ENCODE measurements around the gene PIH1D2. TPM values are rescaled to one million over a fixed set of nuclear protein-coding genes. Genes with fewer than 3 reads are reported as not detected.
"Not testable (repeated sequence)": the region's sequence is repeated elsewhere in the genome, so short reads cannot be mapped to it uniquely, and the experiment has no call there.

PIH1D2 gene
- total RNA-seq, 2 experiments from 2014 or later: not detected

- H3K9me3 Mint-ChIP-seq: no peaks in the 10 kb centered on the region
- H3K36me3 ChIP-seq (ENCODE audit: insufficient read depth, low read length): peaks cover 49% of the 10 kb centered on the region
- ChIA-PET POLR2A (interaction anchor here (0.5 kb wide), 1 partner anchor 440 kb away, joined by 4 read pairs; no protein-coding TSS in a partner anchor), CTCF (no interaction called here)
- H3K27me3 Mint-ChIP-seq: no peaks in the 10 kb centered on the region
- intact Hi-C loops (cut with DNase I, micrococcal nuclease): no loop called here
- peaks cover 12% of the 10 kb centered on the region for H3K4me1 Mint-ChIP-seq (ENCODE audit: low read depth)
- no peaks in the 10 kb centered on the region for H3K9me3 ChIP-seq (ENCODE audit: control insufficient read depth in 1 of 2, insufficient read depth in 1 of 2, low read length in 2 of 2)
- DNase-seq (no peak), ATAC-seq (ENCODE audit: poor library complexity) (no peak)
- TF ChIP-seq CTCF (IDR thresholded peaks at IDR 0.05): no peak
- H3K27me3 ChIP-seq (ENCODE audit: control insufficient read depth in 1 of 2, insufficient read depth in 2 of 2, low read length in 2 of 2): no peaks in the 10 kb centered on the region
- H3K36me3 Mint-ChIP-seq (ENCODE audit: low read depth): peaks cover 89% of the 10 kb centered on the region
- H3K4me3 ChIP-seq (ENCODE audit: low read length): no peak overlapping the region
- no peaks in the 10 kb centered on the region for H3K4me1 ChIP-seq (ENCODE audit: insufficient read depth, low read length)
- no peak overlapping the region for H3K27ac ChIP-seq (ENCODE audit: low read depth in 1 of 2, low read length in 2 of 2)
- no peak overlapping the region for H3K27ac Mint-ChIP-seq
- H3K4me3 Mint-ChIP-seq: no peak overlapping the region
Observed at GRCh38 chr11:112051768-112052167, 22.0 kb downstream of the PIH1D2 start.

GRCh38 chr11:112050721-112051120, 23.1 kb downstream of the PIH1D2 start:
- TF ChIP-seq CTCF (IDR thresholded peaks at IDR 0.05): no peak
- Mint-ChIP-seq H3K27me3 (no peaks in the 10 kb centered on the region), H3K4me1 (ENCODE audit: low read depth) (peaks cover 12% of the 10 kb centered on the region), H3K4me3 (no peak overlapping the region), H3K36me3 (ENCODE audit: low read depth) (peaks cover 90% of the 10 kb centered on the region), H3K9me3 (no peaks in the 10 kb centered on the region), H3K27ac (no peak overlapping the region)
- Histone ChIP-seq H3K4me1 (ENCODE audit: insufficient read depth, low read length) (no peaks in the 10 kb centered on the region), H3K9me3 (ENCODE audit: control insufficient read depth in 1 of 2, insufficient read depth in 1 of 2, low read length in 2 of 2) (no peaks in the 10 kb centered on the region), H3K36me3 (ENCODE audit: insufficient read depth, low read length) (peaks cover 51% of the 10 kb centered on the region), H3K27me3 (ENCODE audit: control insufficient read depth in 1 of 2, insufficient read depth in 2 of 2, low read length in 2 of 2) (no peaks in the 10 kb centered on the region), H3K27ac (ENCODE audit: low read depth in 1 of 2, low read length in 2 of 2) (no peak overlapping the region), H3K4me3 (ENCODE audit: low read length) (no peak overlapping the region)
- intact Hi-C loops (cut with DNase I, micrococcal nuclease): no loop called here
- CTCF ChIA-PET: no interaction called here
- POLR2A ChIA-PET: no interaction called here
- DNase-seq: no peak
- ATAC-seq (ENCODE audit: poor library complexity): no peak

GRCh38 chr11:112049777-112050176, 24.0 kb downstream of the PIH1D2 start:
- no peaks in the 10 kb centered on the region for H3K9me3 ChIP-seq (ENCODE audit: control insufficient read depth in 1 of 2, insufficient read depth in 1 of 2, low read length in 2 of 2)
- no peak for TF ChIP-seq CTCF (IDR thresholded peaks at IDR 0.05)
- no peak for DNase-seq
- peaks cover 59% of the 10 kb centered on the region for H3K36me3 ChIP-seq (ENCODE audit: insufficient read depth, low read length)
- Mint-ChIP-seq H3K4me3 (no peak overlapping the region), H3K27ac (no peak overlapping the region), H3K27me3 (no peaks in the 10 kb centered on the region), H3K4me1 (ENCODE audit: low read depth) (peaks cover 12% of the 10 kb centered on the region), H3K9me3 (no peaks in the 10 kb centered on the region), H3K36me3 (ENCODE audit: low read depth) (peaks cover 92% of the 10 kb centered on the region)
- H3K4me3 ChIP-seq (ENCODE audit: low read length): no peak overlapping the region
- ChIA-PET CTCF (no interaction called here), POLR2A (no interaction called here)
- ATAC-seq (ENCODE audit: poor library complexity): no peak
- no peaks in the 10 kb centered on the region for H3K4me1 ChIP-seq (ENCODE audit: insufficient read depth, low read length)
- H3K27ac ChIP-seq (ENCODE audit: low read depth in 1 of 2, low read length in 2 of 2): no peak overlapping the region
- intact Hi-C loops (cut with DNase I, micrococcal nuclease): no loop called here
- H3K27me3 ChIP-seq (ENCODE audit: control insufficient read depth in 1 of 2, insufficient read depth in 2 of 2, low read length in 2 of 2): no peaks in the 10 kb centered on the region

GRCh38 chr11:112048256-112048655, 25.6 kb downstream of the PIH1D2 start:
- H3K4me1 ChIP-seq (ENCODE audit: insufficient read depth, low read length); ATAC-seq (ENCODE audit: poor library complexity); intact Hi-C loops (cut with DNase I, micrococcal nuclease); H3K27me3 Mint-ChIP-seq; H3K27ac Mint-ChIP-seq; DNase-seq; H3K9me3 ChIP-seq (ENCODE audit: control insufficient read depth in 1 of 2, insufficient read depth in 1 of 2, low read length in 2 of 2); H3K4me3 ChIP-seq (ENCODE audit: low read length); H3K9me3 Mint-ChIP-seq; H3K27me3 ChIP-seq (ENCODE audit: control insufficient read depth in 1 of 2, insufficient read depth in 2 of 2, low read length in 2 of 2); H3K27ac ChIP-seq (ENCODE audit: low read depth in 1 of 2, low read length in 2 of 2); H3K4me3 Mint-ChIP-seq: not testable (repeated sequence)
- peaks cover 59% of the 10 kb centered on the region for H3K36me3 ChIP-seq (ENCODE audit: insufficient read depth, low read length)
- peaks cover 12% of the 10 kb centered on the region for H3K4me1 Mint-ChIP-seq (ENCODE audit: low read depth)
- ChIA-PET CTCF (interaction anchor here (0.7 kb wide), 1 partner anchor 1767 kb away, joined by 5 read pairs; no protein-coding TSS in a partner anchor), POLR2A (interaction anchor here (0.6 kb wide), 1 partner anchor 278 kb away, joined by 4 read pairs; no protein-coding TSS in a partner anchor)
- peaks cover 92% of the 10 kb centered on the region for H3K36me3 Mint-ChIP-seq (ENCODE audit: low read depth)

- H3K27ac ChIP-seq (ENCODE audit: low read depth in 1 of 2, low read length in 2 of 2); intact Hi-C loops (cut with DNase I, micrococcal nuclease); H3K27me3 Mint-ChIP-seq; H3K9me3 ChIP-seq (ENCODE audit: control insufficient read depth in 1 of 2, insufficient read depth in 1 of 2, low read length in 2 of 2); POLR2A ChIA-PET; H3K27me3 ChIP-seq (ENCODE audit: control insufficient read depth in 1 of 2, insufficient read depth in 2 of 2, low read length in 2 of 2); H3K9me3 Mint-ChIP-seq; DNase-seq; H3K27ac Mint-ChIP-seq; CTCF ChIA-PET; H3K4me3 Mint-ChIP-seq; H3K4me1 ChIP-seq (ENCODE audit: insufficient read depth, low read length); H3K4me3 ChIP-seq (ENCODE audit: low read length); ATAC-seq (ENCODE audit: poor library complexity): not testable (repeated sequence)
- peaks cover 95% of the 10 kb centered on the region for H3K36me3 Mint-ChIP-seq (ENCODE audit: low read depth)
- H3K4me1 Mint-ChIP-seq (ENCODE audit: low read depth): peaks cover 12% of the 10 kb centered on the region
- peaks cover 58% of the 10 kb centered on the region for H3K36me3 ChIP-seq (ENCODE audit: insufficient read depth, low read length)
Observed at GRCh38 chr11:112046647-112047046, 27.2 kb downstream of the PIH1D2 start.

Data from CD4-positive, alpha-beta T cell (primary cell).